Uterus (tissue), 2 donors: ENCODE data around the gene DZIP1.

Experiments
- CTCF ChIP-seq, 4 experiments: fragments of 200-600 bp in 2 of 4; fragments of 450-650 bp in 2 of 4; sonication (generic) in 2 of 4; IDR thresholded peaks; one replicate each; pipeline ENCODE4 v1.5.1; 2016 to 2019; ENCODE audit warnings: antibody characterized with exemption in 4 of 4, mild to moderate bottlenecking in 2 of 4, moderate library complexity in 1 of 4
- POLR2A ChIP-seq, 2 donors: fragments of 450-650 bp; IDR thresholded peaks; one replicate each; pipeline ENCODE4 v1.6.1; 2016; ENCODE audit warnings: antibody characterized with exemption in 2 of 2, mild to moderate bottlenecking in 1 of 2, moderate library complexity in 1 of 2

GRCh38 chr13:95596701-95597100 lies 47.8 kb downstream of the DZIP1 start:
- TF ChIP-seq CTCF (IDR thresholded peaks at IDR 0.05) (no peak), POLR2A (IDR thresholded peaks at IDR 0.05) (no peak)
